ENCODE data around the gene SDR39U1.

The SDR39U1 gene

GRCh38 chr14:24428628-24429394 lies 13.8 kb downstream of the SDR39U1 start:
- DNase-seq: peak in 2 of 14 donors; percentile 30 to 90

- peak in 1 of 14 donors; percentile 40 for DNase-seq
Observed at GRCh38 chr14:24427537-24428508, 14.8 kb downstream of the SDR39U1 start.

GRCh38 chr14:24426912-24427536 lies 15.6 kb downstream of the SDR39U1 start:
- DNase-seq: peak in 3 of 14 donors; percentile 35 to 99 (median 42)

- DNase-seq: no peak
Observed at GRCh38 chr14:24426150-24426911, 16.2 kb downstream of the SDR39U1 start.

- peak in 1 of 14 donors; percentile 32 for DNase-seq
Observed at GRCh38 chr14:24425704-24426103, 16.9 kb downstream of the SDR39U1 start.

GRCh38 chr14:24422694-24423601 lies 19.6 kb downstream of the SDR39U1 start:
- DNase-seq: no peak

GRCh38 chr14:24422261-24422660 lies 20.3 kb downstream of the SDR39U1 start:
- no peak for DNase-seq

GRCh38 chr14:24418492-24418873 lies 24.1 kb downstream of the SDR39U1 start:
- DNase-seq: peak in 1 of 14 donors; percentile 45

GRCh38 chr14:24417832-24418491 lies 24.6 kb downstream of the SDR39U1 start:
- no peak for DNase-seq

GRCh38 chr14:24416932-24417619 lies 25.5 kb downstream of the SDR39U1 start:
- no peak for DNase-seq

GRCh38 chr14:24416254-24416931 lies 26.2 kb downstream of the SDR39U1 start:
- DNase-seq: no peak

GRCh38 chr14:24415421-24416253 lies 26.9 kb downstream of the SDR39U1 start:
- DNase-seq: no peak

- DNase-seq: no peak
Observed at GRCh38 chr14:24414732-24415420, 27.7 kb downstream of the SDR39U1 start.

- DNase-seq: no peak
Observed at GRCh38 chr14:24414077-24414476, 28.5 kb downstream of the SDR39U1 start.

- DNase-seq: peak in 1 of 14 donors; percentile 21
Observed at GRCh38 chr14:24411443-24412389, 30.9 kb downstream of the SDR39U1 start.

- no peak for DNase-seq
Observed at GRCh38 chr14:24409956-24410355, 32.6 kb downstream of the SDR39U1 start.

Data from C1 segment of cervical spinal cord (tissue), 14 donors.